Endothelial cell of umbilical vein (primary cell): ENCODE results near the gene FGF22. TPM values are rescaled to one million over a fixed set of nuclear protein-coding genes. Genes with fewer than 3 reads are reported as not detected.

Experiments used
- BruUV-seq: library from RNA; stranded (reverse); fragments of 400-500 nt; replicated peaks from 2 replicates; lab custom pipeline; 2021; lab: Mats Ljungman, UMichigan
- CTCF ChIA-PET: fragments of 300-600, 350-600 bp; sonication (Branson Sonifier 250); formaldehyde crosslinking; loops from one replicate; lab custom pipeline; 2021; ENCODE audit warnings: antibody characterized with exemption, inconsistent platforms; lab: Charles Lee
- POLR2A ChIA-PET: fragments of 300-600, 350-600 bp; sonication (Branson Sonifier 250); formaldehyde crosslinking; loops from one replicate; lab custom pipeline; 2021; ENCODE audit warnings: antibody characterized with exemption, inconsistent platforms; lab: Charles Lee
- DNase-seq: peaks from one replicate; pipeline ENCODE4 v3.0.0-alpha.2; 2011; ENCODE audit warnings: low read depth, low spot score
- FAIRE-seq: peaks from 2 replicates; lab custom pipeline; 2011; peaks lifted over from hg19 to GRCh38; lab: Jason Lieb, UNC
- H2AFZ ChIP-seq: 2 replicates; pipeline ENCODE4 v1.6.0; 2012; ENCODE audit warnings: low read depth, low read length, control low read depth, inconsistent platforms
- H3K27ac ChIP-seq: 2 replicates; pipeline ENCODE4 v1.5.1; 2011; ENCODE audit warnings: low read depth, mild to moderate bottlenecking, control low read depth, low read length, moderate library complexity; ENCODE audit not compliant: insufficient read depth
- H3K27me3 ChIP-seq, 2 experiments: 2 replicates each; pipeline versions ENCODE4 v1.6.0 to v1.6.1; 2011; ENCODE audit warnings: low read length in 2 of 2, mixed read lengths in 1 of 2; ENCODE audit not compliant: control insufficient read depth in 2 of 2, insufficient read depth in 2 of 2
- H3K36me3 ChIP-seq, 2 experiments: 2 replicates in 1 of 2; 3 replicates in 1 of 2; pipeline ENCODE4 v1.5.1; 2011; ENCODE audit warnings: low read length in 2 of 2, mild to moderate bottlenecking in 1 of 2, moderate library complexity in 1 of 2; ENCODE audit not compliant: control insufficient read depth in 2 of 2, insufficient read depth in 2 of 2; ENCODE audit errors: extremely low read depth in 1 of 2
- H3K4me1 ChIP-seq: 3 replicates; pipeline ENCODE4 v1.5.1; 2011; ENCODE audit warnings: mild to moderate bottlenecking, low read length; ENCODE audit not compliant: control insufficient read depth, insufficient read depth; ENCODE audit errors: extremely low read depth
- H3K4me2 ChIP-seq: 2 replicates; pipeline ENCODE4 v1.6.1; 2011; ENCODE audit warnings: low read length, control low read depth, mixed read lengths; ENCODE audit not compliant: insufficient read depth
- H3K4me3 ChIP-seq, 3 experiments: fragments of 200-600 bp in 1 of 3; sonication (generic), shearing (Covaris generic) in 1 of 3; replicated peaks in 1 of 3; 2 replicates each; pipeline ENCODE4 v1.5.1; 2011 to 2016; ENCODE audit warnings: control low read depth in 3 of 3, low read length in 3 of 3, mild to moderate bottlenecking in 2 of 3, inconsistent platforms in 1 of 3, low read depth in 1 of 3, moderate library complexity in 1 of 3; ENCODE audit not compliant: insufficient read depth in 1 of 3
- H3K79me2 ChIP-seq: 2 replicates; pipeline ENCODE4 v1.6.0; 2012; ENCODE audit warnings: low read length, inconsistent platforms; ENCODE audit not compliant: control insufficient read depth, insufficient read depth
- H3K9ac ChIP-seq: replicated peaks from 2 replicates; pipeline ENCODE3; 2011; ENCODE audit warnings: low read length, control low read depth; ENCODE audit not compliant: insufficient read depth; ENCODE audit errors: extremely low read depth
- H3K9me1 ChIP-seq: replicated peaks from 3 replicates; pipeline ENCODE4 v1.6.0; 2011; ENCODE audit warnings: mild to moderate bottlenecking, low read length; ENCODE audit not compliant: control insufficient read depth, insufficient read depth; ENCODE audit errors: extremely low read depth
- H3K9me3 ChIP-seq: replicated peaks from 2 replicates; pipeline ENCODE4 v1.5.1; 2012; ENCODE audit warnings: low read length, inconsistent platforms; ENCODE audit not compliant: control insufficient read depth, insufficient read depth
- H4K20me1 ChIP-seq: replicated peaks from 2 replicates; pipeline ENCODE3; 2011; ENCODE audit warnings: mild to moderate bottlenecking, low read length; ENCODE audit not compliant: control insufficient read depth, insufficient read depth; ENCODE audit errors: extremely low read depth
- JUN ChIP-seq: IDR thresholded peaks from 2 replicates; pipeline ENCODE4 v1.6.1; 2011; ENCODE audit warnings: borderline replicate concordance, low read depth; ENCODE audit not compliant: insufficient read length, insufficient read depth
- MYC ChIP-seq: IDR thresholded peaks from one replicate; pipeline ENCODE4 v1.6.1; 2011; ENCODE audit warnings: mild to moderate bottlenecking, low read depth, low read length
- POLR2A ChIP-seq: IDR thresholded peaks from 2 replicates; pipeline ENCODE4 v1.6.1; 2012; ENCODE audit warnings: low read depth, mild to moderate bottlenecking, control low read depth, low read length
- POLR2AphosphoS5 ChIP-seq: IDR thresholded peaks from 2 replicates; pipeline ENCODE4 v1.6.1; 2012; ENCODE audit warnings: low read depth, mild to moderate bottlenecking, control low read depth, low read length, moderate library complexity; ENCODE audit not compliant: insufficient read depth
- dilution Hi-C: fragments of 300-500 bp; cut with MboI; formaldehyde crosslinking; loops from one replicate; pipeline ENCODE4 v1.15.0; 2019; ENCODE audit warnings: low sequenced_read_pairs; ENCODE audit not compliant: extremely low pct_ligation_motif_present
- intact Hi-C: fragments of 100-400 bp; cut with micrococcal nuclease; formaldehyde crosslinking; loops from one replicate; pipeline ENCODE4 v1.10.0; 2022
- polyA plus RNA-seq, 4 experiments: library from polyadenylated mRNA; depleted of rRNA in 3 of 4; stranded (reverse) in 3 of 4; unstranded in 1 of 4; fragments of >200 nt; gene quantifications; 2 replicates each; pipeline versions ENCODE4 v1.2.1 to v1.2.3, GENCODE V29; 2011 to 2012; ENCODE audit warnings: missing spikeins in 1 of 4
- total RNA-seq: library from RNA; stranded (reverse); gene quantifications from 2 replicates; pipeline ENCODE4 v1.2.3, GENCODE V29; 2021
- TF ChIP-seq, protein P1 (sequence below), 2 donors: IDR thresholded peaks; 1 replicate in 1 of 2; 2 replicates in 1 of 2; pipeline ENCODE4 v1.5.1; 2011; ENCODE audit warnings: low read length in 2 of 2, mild to moderate bottlenecking in 2 of 2, moderate library complexity in 2 of 2, control low read depth in 1 of 2, inconsistent platforms in 1 of 2, low read depth in 1 of 2; ENCODE audit not compliant: insufficient read depth in 1 of 2; ENCODE audit errors: extremely low read depth in 1 of 2

The FGF22 gene
- total and polyA plus RNA-seq, 2 donors (not counting 3 experiments of a cell fraction or from before 2014, with no cell fraction given): 0.07 TPM; not detected in 1

DNA sequence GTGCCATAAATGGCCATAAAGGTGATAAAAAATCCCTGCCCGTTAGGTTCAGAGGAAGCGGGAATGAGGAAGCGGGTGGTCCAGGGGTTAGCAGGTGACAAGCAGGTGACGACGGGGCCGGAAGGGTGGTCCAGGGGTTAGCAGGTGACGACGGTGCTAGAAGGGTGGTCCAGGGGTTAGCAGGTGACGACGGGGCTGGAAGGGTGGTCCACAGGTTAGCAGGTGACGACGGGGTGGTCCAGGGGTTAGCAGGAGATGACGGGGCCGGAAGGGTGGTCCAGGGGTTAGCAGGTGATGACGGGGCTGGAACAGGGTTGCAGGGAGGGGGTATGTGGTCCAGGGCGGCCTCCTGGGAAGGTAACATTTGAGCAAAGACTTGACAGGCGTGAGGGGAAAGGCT is 49.3 kb downstream of the FGF22 start:
- Histone ChIP-seq H3K27me3 (no peaks in the 10 kb centered on the region), H2AFZ (no peak overlapping the region), H3K4me2 (no peak overlapping the region), H3K4me3 (no peak overlapping the region), H3K79me2 (no peaks in the 10 kb centered on the region), H3K27ac (no peak overlapping the region), H4K20me1 (no peaks in the 10 kb centered on the region), H3K9me1 (no peaks in the 10 kb centered on the region), H3K9me3 (no peaks in the 10 kb centered on the region), H3K4me1 (no peaks in the 10 kb centered on the region), H3K9ac (no peak overlapping the region), H3K36me3 (no peaks in the 10 kb centered on the region)
- ChIA-PET CTCF (no interaction called here), POLR2A (no interaction called here)
- TF ChIP-seq JUN (no peak), POLR2AphosphoS5 (no peak), MYC (no peak), POLR2A (no peak)
- intact Hi-C loops: no loop called here
- dilution Hi-C loops: no loop called here
- FAIRE-seq: no peak
- no peak for DNase-seq
- BruUV-seq: no TSS peak

DNA sequence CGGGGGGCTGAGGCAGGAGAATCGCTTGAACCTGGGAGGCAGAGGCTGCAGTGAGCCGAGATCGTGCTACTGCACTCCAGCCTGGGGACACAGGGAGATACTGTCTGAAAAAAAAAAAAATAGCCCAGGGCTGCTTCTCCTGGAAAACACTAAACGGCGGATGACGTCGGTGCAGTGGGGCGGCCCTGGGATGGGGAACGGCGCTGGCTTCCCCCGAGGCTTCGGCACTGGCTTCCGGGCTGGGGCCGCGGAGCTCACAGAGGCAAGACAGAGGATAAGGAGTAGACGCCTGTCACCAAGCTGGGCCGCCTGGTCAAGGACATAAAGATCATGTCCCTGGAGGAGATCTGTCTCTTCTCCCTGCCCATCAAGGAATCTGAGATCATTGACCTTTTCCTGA is 50.5 kb downstream of the FGF22 start:
- H3K9me1 ChIP-seq: no peaks in the 10 kb centered on the region
- no peaks in the 10 kb centered on the region for H4K20me1 ChIP-seq
- H3K36me3 ChIP-seq: no peaks in the 10 kb centered on the region
- H3K79me2 ChIP-seq: no peaks in the 10 kb centered on the region
- TF ChIP-seq MYC: no peak
- no peak for TF ChIP-seq JUN
- TF ChIP-seq, protein P1, sequence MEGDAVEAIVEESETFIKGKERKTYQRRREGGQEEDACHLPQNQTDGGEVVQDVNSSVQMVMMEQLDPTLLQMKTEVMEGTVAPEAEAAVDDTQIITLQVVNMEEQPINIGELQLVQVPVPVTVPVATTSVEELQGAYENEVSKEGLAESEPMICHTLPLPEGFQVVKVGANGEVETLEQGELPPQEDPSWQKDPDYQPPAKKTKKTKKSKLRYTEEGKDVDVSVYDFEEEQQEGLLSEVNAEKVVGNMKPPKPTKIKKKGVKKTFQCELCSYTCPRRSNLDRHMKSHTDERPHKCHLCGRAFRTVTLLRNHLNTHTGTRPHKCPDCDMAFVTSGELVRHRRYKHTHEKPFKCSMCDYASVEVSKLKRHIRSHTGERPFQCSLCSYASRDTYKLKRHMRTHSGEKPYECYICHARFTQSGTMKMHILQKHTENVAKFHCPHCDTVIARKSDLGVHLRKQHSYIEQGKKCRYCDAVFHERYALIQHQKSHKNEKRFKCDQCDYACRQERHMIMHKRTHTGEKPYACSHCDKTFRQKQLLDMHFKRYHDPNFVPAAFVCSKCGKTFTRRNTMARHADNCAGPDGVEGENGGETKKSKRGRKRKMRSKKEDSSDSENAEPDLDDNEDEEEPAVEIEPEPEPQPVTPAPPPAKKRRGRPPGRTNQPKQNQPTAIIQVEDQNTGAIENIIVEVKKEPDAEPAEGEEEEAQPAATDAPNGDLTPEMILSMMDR (IDR thresholded peaks at IDR 0.05; ENCODE audit: extremely low read depth in 1 of 2, insufficient read depth in 1 of 2, low read depth in 1 of 2, low read length in 2 of 2): no peak
- no peak for TF ChIP-seq POLR2AphosphoS5
- H3K4me3 ChIP-seq: no peak overlapping the region
- no peak overlapping the region for H3K9ac ChIP-seq
- no peak overlapping the region for H3K4me2 ChIP-seq
- H3K9me3 ChIP-seq: no peaks in the 10 kb centered on the region
- H3K4me1 ChIP-seq: no peaks in the 10 kb centered on the region
- dilution Hi-C loops (no loop called here), intact Hi-C loops (no loop called here)
- POLR2A ChIA-PET: no interaction called here
- BruUV-seq: no TSS peak
- no peaks in the 10 kb centered on the region for H3K27me3 ChIP-seq
- H3K27ac ChIP-seq: no peak overlapping the region
- FAIRE-seq (no peak), DNase-seq (no peak)
- CTCF ChIA-PET: no interaction called here
- H2AFZ ChIP-seq: no peak overlapping the region

Other genes with a start within 250 kb of the FGF22 start
- gene C2CD4C, start 230.7 kb upstream of the FGF22 start, total RNA-seq: 0.37 and 0.38 TPM in 2 replicates
- gene C2CD4C, start 230.7 kb upstream of the FGF22 start, polyA plus RNA-seq: 0.25 and 0.33 TPM in 2 replicates
- gene SHC2, start 178.8 kb upstream of the FGF22 start, total RNA-seq: 4.2 and 7.5 TPM in 2 replicates
- gene SHC2, start 178.8 kb upstream of the FGF22 start, polyA plus RNA-seq: 11.8 and 16.8 TPM in 2 replicates
- 0.31 and 0.44 TPM in 2 replicates for gene MADCAM1, start 143.4 kb upstream of the FGF22 start, total RNA-seq
- gene MADCAM1, start 143.4 kb upstream of the FGF22 start, polyA plus RNA-seq: 0.06 and 0.07 TPM in 2 replicates
- 24.0 and 24.7 TPM in 2 replicates for gene TPGS1, start 132.4 kb upstream of the FGF22 start, total RNA-seq
- 20.9 and 24.2 TPM in 2 replicates for gene TPGS1, start 132.4 kb upstream of the FGF22 start, polyA plus RNA-seq
- gene CDC34, start 108.1 kb upstream of the FGF22 start, total RNA-seq: 92.9 and 93.2 TPM in 2 replicates
- 90.4 and 101 TPM in 2 replicates for gene CDC34, start 108.1 kb upstream of the FGF22 start, polyA plus RNA-seq
- gene GZMM, start 95.8 kb upstream of the FGF22 start, total RNA-seq: not detected in 2 replicates
- not detected in 2 replicates for gene GZMM, start 95.8 kb upstream of the FGF22 start, polyA plus RNA-seq
- 466 and 485 TPM in 2 replicates for gene BSG, start 67.3 kb upstream of the FGF22 start, total RNA-seq
- 661 and 823 TPM in 2 replicates for gene BSG, start 67.3 kb upstream of the FGF22 start, polyA plus RNA-seq
- gene HCN2, start 50.0 kb upstream of the FGF22 start, total RNA-seq: 0.37 and 0.53 TPM in 2 replicates
- gene HCN2, start 50.0 kb upstream of the FGF22 start, polyA plus RNA-seq: 0.18 TPM in 2 replicates
- gene POLRMT, start 6.3 kb upstream of the FGF22 start, total RNA-seq: 46.7 and 50.6 TPM in 2 replicates
- gene POLRMT, start 6.3 kb upstream of the FGF22 start, polyA plus RNA-seq: 38.9 and 50.8 TPM in 2 replicates
- 58.4 and 61.3 TPM in 2 replicates for gene RNF126, start 23.3 kb downstream of the FGF22 start, total RNA-seq
- 19.2 and 20.5 TPM in 2 replicates for gene RNF126, start 23.3 kb downstream of the FGF22 start, polyA plus RNA-seq
- 19.9 and 30.3 TPM in 2 replicates for gene FSTL3, start 36.5 kb downstream of the FGF22 start, total RNA-seq
- 45.2 and 70.7 TPM in 2 replicates for gene FSTL3, start 36.5 kb downstream of the FGF22 start, polyA plus RNA-seq
- gene PRSS57, start 55.6 kb downstream of the FGF22 start, total RNA-seq: not detected in 2 replicates
- not detected in 2 replicates for gene PRSS57, start 55.6 kb downstream of the FGF22 start, polyA plus RNA-seq
- gene PALM, start 69.1 kb downstream of the FGF22 start, total RNA-seq: 24.2 and 31.8 TPM in 2 replicates
- 3.9 and 5.7 TPM in 2 replicates for gene PALM, start 69.1 kb downstream of the FGF22 start, polyA plus RNA-seq
- gene MISP, start 111.2 kb downstream of the FGF22 start, total RNA-seq: not detected in 2 replicates
- not detected in 2 replicates for gene MISP, start 111.2 kb downstream of the FGF22 start, polyA plus RNA-seq
- gene PTBP1, start 157.6 kb downstream of the FGF22 start, total RNA-seq: 607 and 623 TPM in 2 replicates
- 382 and 465 TPM in 2 replicates for gene PTBP1, start 157.6 kb downstream of the FGF22 start, polyA plus RNA-seq
- gene PLPPR3, start 182.1 kb downstream of the FGF22 start, total RNA-seq: 0.76 and 1.2 TPM in 2 replicates
- gene PLPPR3, start 182.1 kb downstream of the FGF22 start, polyA plus RNA-seq: 1.1 and 2.0 TPM in 2 replicates
- not detected in 2 replicates for gene AZU1, start 188.0 kb downstream of the FGF22 start, total RNA-seq
- gene AZU1, start 188.0 kb downstream of the FGF22 start, polyA plus RNA-seq: 0.12 TPM in 1 of 2 replicates, not detected in the other
- gene PRTN3, start 201.1 kb downstream of the FGF22 start, total RNA-seq: not detected in 2 replicates
- gene PRTN3, start 201.1 kb downstream of the FGF22 start, polyA plus RNA-seq: not detected in 2 replicates
- not detected in 2 replicates for gene ELANE, start 212.4 kb downstream of the FGF22 start, total RNA-seq
- not detected in 2 replicates for gene ELANE, start 212.4 kb downstream of the FGF22 start, polyA plus RNA-seq
- gene CFD, start 219.8 kb downstream of the FGF22 start, total RNA-seq: 0.40 TPM in 1 of 2 replicates, not detected in the other
- gene CFD, start 219.8 kb downstream of the FGF22 start, polyA plus RNA-seq: 0.25 and 0.53 TPM in 2 replicates